ENCODE results near the gene TEX9. TPM values are rescaled to one million over a fixed set of nuclear protein-coding genes. Genes with fewer than 3 reads are reported as not detected.

The TEX9 gene
- total RNA-seq, 6 experiments from 2014 or later = 0.31 to 1.4 (median 0.65) TPM

GRCh38 chr15:56323435-56323834 is 41.8 kb upstream of the TEX9 start:
- WGBS (ENCODE audit: insufficient coverage, low coverage, low lambda C conversion rate, missing lambda C conversion rate) = 17% methylated on average over 1 of the region's 1 CpG
- Histone ChIP-seq H3K4me1 (no peaks in the 10 kb centered on the region), H3K9me3 (no peaks in the 10 kb centered on the region), H3K4me3 (no peak overlapping the region), H3K36me3 (no peaks in the 10 kb centered on the region), H3K27me3 (no peaks in the 10 kb centered on the region), H3K27ac (no peak overlapping the region)
- DNase-seq (no peak), ATAC-seq (no peak)
- intact Hi-C loops (cut with DNase I) = no loop called here
- no peak for TF ChIP-seq POLR2A (IDR thresholded peaks at IDR 0.05)
- no peak for TF ChIP-seq CTCF (IDR thresholded peaks at IDR 0.05)

- 51% methylated on average over 3 of the region's 3 CpGs for WGBS (ENCODE audit: insufficient coverage, low coverage, low lambda C conversion rate, missing lambda C conversion rate)
- no peaks in the 10 kb centered on the region for H3K27me3 ChIP-seq
- no peaks in the 10 kb centered on the region for H3K36me3 ChIP-seq
- intact Hi-C loops (cut with DNase I) = no loop called here
- H3K27ac ChIP-seq = no peak overlapping the region
- H3K9me3 ChIP-seq = no peaks in the 10 kb centered on the region
- H3K4me1 ChIP-seq = no peaks in the 10 kb centered on the region
- H3K4me3 ChIP-seq = no peak overlapping the region
- no peak for DNase-seq
- ATAC-seq = no peak
- TF ChIP-seq POLR2A (IDR thresholded peaks at IDR 0.05) (no peak), CTCF (IDR thresholded peaks at IDR 0.05) (no peak)
These were observed 40.0 kb upstream of the TEX9 start for GRCh38 chr15:56325186-56325585.

GRCh38 chr15:56327721-56328502 is 37.3 kb upstream of the TEX9 start:
- ATAC-seq (no peak), DNase-seq (no peak)
- no peaks in the 10 kb centered on the region for H3K27me3 ChIP-seq
- no peak overlapping the region for H3K4me3 ChIP-seq
- intact Hi-C loops (cut with DNase I) = no loop called here
- no CpG with 5 or more reads among the region's 6 CpGs for WGBS (ENCODE audit: insufficient coverage, low coverage, low lambda C conversion rate, missing lambda C conversion rate)
- no peaks in the 10 kb centered on the region for H3K9me3 ChIP-seq
- no peak overlapping the region for H3K27ac ChIP-seq
- no peaks in the 10 kb centered on the region for H3K4me1 ChIP-seq
- no peak for TF ChIP-seq POLR2A (IDR thresholded peaks at IDR 0.05)
- no peak for TF ChIP-seq CTCF (IDR thresholded peaks at IDR 0.05)
- H3K36me3 ChIP-seq = no peaks in the 10 kb centered on the region

- ATAC-seq (no peak), DNase-seq (no peak)
- Histone ChIP-seq H3K4me3 (no peak overlapping the region), H3K4me1 (no peaks in the 10 kb centered on the region), H3K27me3 (no peaks in the 10 kb centered on the region), H3K36me3 (no peaks in the 10 kb centered on the region), H3K27ac (no peak overlapping the region), H3K9me3 (no peaks in the 10 kb centered on the region)
- 57% methylated on average over 2 of the region's 2 CpGs for WGBS (ENCODE audit: insufficient coverage, low coverage, low lambda C conversion rate, missing lambda C conversion rate)
- TF ChIP-seq CTCF (IDR thresholded peaks at IDR 0.05) = no peak
- no peak for TF ChIP-seq POLR2A (IDR thresholded peaks at IDR 0.05)
- intact Hi-C loops (cut with DNase I) = no loop called here
These were observed 28.0 kb upstream of the TEX9 start for GRCh38 chr15:56337084-56337725.

All from right lobe of liver (tissue), 6 donors.